Calu3 (cell line): ENCODE measurements around the gene RORB. TPM values are rescaled to one million over a fixed set of nuclear protein-coding genes. Genes with fewer than 3 reads are reported as not detected.

Source experiments
- BruUV-seq: library from RNA; stranded (reverse); fragments of 400-500 nt; replicated peaks from 2 replicates; lab custom pipeline; 2021; lab: Mats Ljungman, UMichigan
- CTCF ChIA-PET: fragments of 300-600 bp; sonication (Branson Sonifier 250); formaldehyde crosslinking; loops from one replicate; lab custom pipeline; 2022; ENCODE audit warnings: antibody characterized with exemption; lab: Charles Lee
- DNase-seq: peaks from one replicate; pipeline ENCODE4 v3.0.0; 2022
- H3K27ac Mint-ChIP-seq: one replicate; pipeline ENCODE4 v1.8.0; 2022; ENCODE audit warnings: mixed read lengths; ENCODE audit not compliant: unreplicated experiment
- H3K27me3 Mint-ChIP-seq: one replicate; pipeline ENCODE4 v1.8.0; 2022; ENCODE audit warnings: mixed read lengths; ENCODE audit not compliant: unreplicated experiment
- H3K36me3 Mint-ChIP-seq: one replicate; pipeline ENCODE4 v1.8.0; 2022; ENCODE audit warnings: mild to moderate bottlenecking, moderate library complexity, mixed read lengths; ENCODE audit not compliant: insufficient read depth, unreplicated experiment
- H3K4me1 Mint-ChIP-seq: one replicate; pipeline ENCODE4 v1.8.0; 2022; ENCODE audit warnings: mild to moderate bottlenecking, low read depth, mixed read lengths; ENCODE audit not compliant: unreplicated experiment
- H3K4me3 Mint-ChIP-seq: one replicate; pipeline ENCODE4 v1.8.0; 2022; ENCODE audit warnings: mild to moderate bottlenecking, low read depth, moderate library complexity, mixed read lengths; ENCODE audit not compliant: unreplicated experiment
- H3K9me3 Mint-ChIP-seq: one replicate; pipeline ENCODE4 v1.8.0; 2022; ENCODE audit warnings: low read depth, mixed read lengths; ENCODE audit not compliant: unreplicated experiment
- intact Hi-C: fragments of 100-400 bp; cut with micrococcal nuclease; formaldehyde crosslinking; loops from one replicate; pipeline ENCODE4 v1.10.0; 2022; ENCODE audit not compliant: unreplicated experiment
- total RNA-seq: library from RNA; stranded (reverse); gene quantifications from 2 replicates; pipeline ENCODE4 v1.2.3, GENCODE V29; 2022
- TF ChIP-seq, protein P1 (sequence below): fragments of 200-600 bp; IDR thresholded peaks from one replicate; pipeline ENCODE4 v1.8.0; 2022; ENCODE audit warnings: antibody characterized with exemption; ENCODE audit not compliant: unreplicated experiment

RORB gene
- total RNA-seq, 1 experiment from 2014 or later, result not detected

DNA sequence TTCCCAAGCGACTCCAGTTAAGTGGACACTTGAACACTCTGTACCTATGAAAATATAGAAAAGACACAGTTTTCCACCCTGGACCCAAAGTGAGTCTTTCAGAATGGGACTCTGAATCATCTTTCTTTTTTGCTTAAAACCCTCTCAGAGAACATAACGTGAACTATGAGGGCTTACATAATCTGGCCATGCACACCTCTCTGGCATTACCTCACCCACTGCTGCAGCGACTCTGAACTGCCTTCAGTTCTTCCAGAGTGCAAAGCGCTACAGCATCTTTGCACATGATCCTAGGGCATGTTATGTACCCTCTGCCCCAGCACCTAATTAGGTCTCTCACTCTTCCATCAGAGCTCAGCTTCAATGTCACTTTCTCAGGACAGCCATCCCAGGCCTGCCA is 186.2 kb downstream of the RORB start:
- Mint-ChIP-seq H3K4me1 (no peaks in the 10 kb centered on the region), H3K27me3 (peaks cover 13% of the 10 kb centered on the region), H3K27ac (no peak overlapping the region), H3K9me3 (no peaks in the 10 kb centered on the region), H3K4me3 (no peak overlapping the region), H3K36me3 (no peaks in the 10 kb centered on the region)
- TF ChIP-seq, protein P1, sequence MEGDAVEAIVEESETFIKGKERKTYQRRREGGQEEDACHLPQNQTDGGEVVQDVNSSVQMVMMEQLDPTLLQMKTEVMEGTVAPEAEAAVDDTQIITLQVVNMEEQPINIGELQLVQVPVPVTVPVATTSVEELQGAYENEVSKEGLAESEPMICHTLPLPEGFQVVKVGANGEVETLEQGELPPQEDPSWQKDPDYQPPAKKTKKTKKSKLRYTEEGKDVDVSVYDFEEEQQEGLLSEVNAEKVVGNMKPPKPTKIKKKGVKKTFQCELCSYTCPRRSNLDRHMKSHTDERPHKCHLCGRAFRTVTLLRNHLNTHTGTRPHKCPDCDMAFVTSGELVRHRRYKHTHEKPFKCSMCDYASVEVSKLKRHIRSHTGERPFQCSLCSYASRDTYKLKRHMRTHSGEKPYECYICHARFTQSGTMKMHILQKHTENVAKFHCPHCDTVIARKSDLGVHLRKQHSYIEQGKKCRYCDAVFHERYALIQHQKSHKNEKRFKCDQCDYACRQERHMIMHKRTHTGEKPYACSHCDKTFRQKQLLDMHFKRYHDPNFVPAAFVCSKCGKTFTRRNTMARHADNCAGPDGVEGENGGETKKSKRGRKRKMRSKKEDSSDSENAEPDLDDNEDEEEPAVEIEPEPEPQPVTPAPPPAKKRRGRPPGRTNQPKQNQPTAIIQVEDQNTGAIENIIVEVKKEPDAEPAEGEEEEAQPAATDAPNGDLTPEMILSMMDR, result no peak
- no TSS peak for BruUV-seq
- intact Hi-C loops, result no loop called here
- DNase-seq, result no peak
- CTCF ChIA-PET, result no interaction called here

DNA sequence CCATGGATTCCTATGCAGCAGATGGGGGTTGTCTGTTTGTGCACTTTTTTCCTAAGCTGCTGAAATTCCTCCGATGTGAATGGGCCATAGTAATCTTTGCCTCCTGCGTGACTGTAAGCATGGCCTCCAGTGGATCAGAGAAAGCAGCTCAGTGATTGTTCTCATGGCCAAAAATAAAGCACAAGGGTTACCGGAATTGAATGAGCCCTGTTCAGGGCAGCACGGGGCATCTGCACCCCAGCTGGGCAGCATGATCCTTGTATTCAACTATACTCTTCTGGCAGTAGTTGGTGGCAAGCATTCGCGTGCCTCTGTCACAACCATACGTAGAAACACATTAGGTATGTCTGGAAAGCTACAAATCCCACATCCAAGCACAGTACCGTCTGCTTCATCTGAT is 193.9 kb downstream of the RORB start:
- CTCF ChIA-PET, result no interaction called here
- BruUV-seq, result no TSS peak
- Mint-ChIP-seq H3K27ac (no peak overlapping the region), H3K9me3 (no peaks in the 10 kb centered on the region), H3K36me3 (no peaks in the 10 kb centered on the region), H3K27me3 (no peaks in the 10 kb centered on the region), H3K4me3 (no peak overlapping the region), H3K4me1 (no peaks in the 10 kb centered on the region)
- no peak for DNase-seq
- TF ChIP-seq, protein P1, result no peak
- intact Hi-C loops, result no loop called here

DNA sequence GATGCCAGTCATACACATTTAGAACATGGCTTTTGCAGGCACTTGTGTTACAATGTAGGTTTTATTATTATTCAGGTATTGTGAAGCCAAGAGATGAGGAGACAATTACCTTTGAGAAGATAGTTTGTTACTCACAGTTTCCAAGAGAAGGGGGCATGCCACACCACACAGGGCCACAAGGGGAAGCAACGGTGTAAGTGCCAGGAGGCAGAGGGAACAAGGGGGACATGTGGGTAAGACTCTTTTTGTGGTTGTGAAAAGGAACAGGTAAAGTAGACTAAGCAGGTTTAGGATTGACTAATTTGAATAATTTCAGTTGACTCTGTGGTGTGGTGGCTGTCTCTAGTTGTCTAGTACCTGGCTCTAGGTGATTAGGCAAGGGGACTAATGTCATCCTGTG is 199.4 kb downstream of the RORB start:
- Mint-ChIP-seq H3K27ac (no peak overlapping the region), H3K4me3 (no peak overlapping the region), H3K4me1 (no peaks in the 10 kb centered on the region), H3K36me3 (no peaks in the 10 kb centered on the region), H3K27me3 (no peaks in the 10 kb centered on the region), H3K9me3 (no peaks in the 10 kb centered on the region)
- TF ChIP-seq, protein P1, result no peak
- intact Hi-C loops, result no loop called here
- no TSS peak for BruUV-seq
- CTCF ChIA-PET, result no interaction called here
- DNase-seq, result no peak

DNA sequence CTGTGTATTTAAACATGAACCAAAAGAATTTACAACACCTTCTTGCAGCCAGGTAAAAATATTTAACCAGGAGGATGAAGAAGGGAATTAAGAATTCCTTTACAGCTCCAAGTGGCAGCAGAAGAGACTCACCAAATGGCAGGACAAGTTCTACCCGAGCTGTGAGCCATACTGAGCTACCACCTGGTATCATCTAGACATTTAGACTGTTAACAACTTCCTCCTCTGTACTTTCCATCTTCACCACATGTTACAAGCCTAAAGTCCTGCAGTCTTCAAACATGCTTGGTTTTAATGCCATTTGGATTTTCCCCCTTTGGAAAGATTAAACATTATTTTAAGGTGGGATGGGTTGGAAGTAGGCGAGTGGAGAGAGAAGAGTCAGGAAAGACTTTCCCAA is 200.4 kb downstream of the RORB start:
- Mint-ChIP-seq H3K27ac (no peak overlapping the region), H3K9me3 (no peaks in the 10 kb centered on the region), H3K27me3 (no peaks in the 10 kb centered on the region), H3K4me1 (no peaks in the 10 kb centered on the region), H3K4me3 (no peak overlapping the region), H3K36me3 (no peaks in the 10 kb centered on the region)
- CTCF ChIA-PET, result no interaction called here
- intact Hi-C loops, result no loop called here
- TF ChIP-seq, protein P1, result no peak
- no TSS peak for BruUV-seq
- no peak for DNase-seq
